ENCODE measurements around the gene UCN3. TPM values are rescaled to one million over a fixed set of nuclear protein-coding genes. Genes with fewer than 3 reads are reported as not detected.

The UCN3 gene
- total RNA-seq, 1 experiment from 2014 or later: not detected

GRCh38 chr10:5393529-5393928 lies 28.8 kb downstream of the UCN3 start:
- no peak overlapping the region for H2BK15ac ChIP-seq (ENCODE audit: low read depth, low read length)
- H3K4me2 ChIP-seq (ENCODE audit: insufficient read depth, insufficient read length, low read length): no peak overlapping the region
- WGBS (ENCODE audit: extremely low coverage, insufficient read length, low lambda C conversion rate): no CpG with 5 or more reads among the region's 14 CpGs
- no peak overlapping the region for H2BK12ac ChIP-seq (ENCODE audit: insufficient read length, low read depth, low read length)
- peaks cover 13% of the 10 kb centered on the region for H3K9me3 ChIP-seq (ENCODE audit: control insufficient read depth, low read depth, low read length)
- Mint-ChIP-seq H3K4me3 (no peak overlapping the region), H3K4me1 (peaks cover 4% of the 10 kb centered on the region in 2 experiments; a peak in 3 of 4 replicates), H3K36me3 (ENCODE audit: insufficient read depth in 1 of 3, low read depth in 3 of 3) (peaks cover 8 to 32% (median 27%) of the 10 kb centered on the region in 3 experiments), H3K27me3 (ENCODE audit: low read depth) (no peaks in the 10 kb centered on the region), H3K9me3 (peaks cover 48 to 50% of the 10 kb centered on the region in 2 experiments), H3K27ac (no peak overlapping the region)
- no peak overlapping the region for H3K4ac ChIP-seq (ENCODE audit: low read depth, low read length)
- no peak overlapping the region for H3K23ac ChIP-seq (ENCODE audit: insufficient read length, low read depth, low read length)
- H3K4me1 ChIP-seq (ENCODE audit: insufficient read depth, low read length): no peaks in the 10 kb centered on the region
- H3T11ph ChIP-seq (ENCODE audit: low read length): no peak overlapping the region
- no peak overlapping the region for H2AK5ac ChIP-seq (ENCODE audit: insufficient read length, low read length)
- TF ChIP-seq, protein P1, sequence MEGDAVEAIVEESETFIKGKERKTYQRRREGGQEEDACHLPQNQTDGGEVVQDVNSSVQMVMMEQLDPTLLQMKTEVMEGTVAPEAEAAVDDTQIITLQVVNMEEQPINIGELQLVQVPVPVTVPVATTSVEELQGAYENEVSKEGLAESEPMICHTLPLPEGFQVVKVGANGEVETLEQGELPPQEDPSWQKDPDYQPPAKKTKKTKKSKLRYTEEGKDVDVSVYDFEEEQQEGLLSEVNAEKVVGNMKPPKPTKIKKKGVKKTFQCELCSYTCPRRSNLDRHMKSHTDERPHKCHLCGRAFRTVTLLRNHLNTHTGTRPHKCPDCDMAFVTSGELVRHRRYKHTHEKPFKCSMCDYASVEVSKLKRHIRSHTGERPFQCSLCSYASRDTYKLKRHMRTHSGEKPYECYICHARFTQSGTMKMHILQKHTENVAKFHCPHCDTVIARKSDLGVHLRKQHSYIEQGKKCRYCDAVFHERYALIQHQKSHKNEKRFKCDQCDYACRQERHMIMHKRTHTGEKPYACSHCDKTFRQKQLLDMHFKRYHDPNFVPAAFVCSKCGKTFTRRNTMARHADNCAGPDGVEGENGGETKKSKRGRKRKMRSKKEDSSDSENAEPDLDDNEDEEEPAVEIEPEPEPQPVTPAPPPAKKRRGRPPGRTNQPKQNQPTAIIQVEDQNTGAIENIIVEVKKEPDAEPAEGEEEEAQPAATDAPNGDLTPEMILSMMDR (conservative IDR thresholded peaks at IDR 0.05): no peak
- no peak for DNase-seq
- no peak overlapping the region for H2AFZ ChIP-seq (ENCODE audit: low read length)
- no peak overlapping the region for H3K27ac ChIP-seq (ENCODE audit: insufficient read length, low read depth, low read length)
- H4K8ac ChIP-seq (replicated peaks; ENCODE audit: insufficient read length, low read depth, low read length): no peak overlapping the region
- no peak overlapping the region for H2BK5ac ChIP-seq (ENCODE audit: insufficient read length, low read length)
- H3K79me1 ChIP-seq (ENCODE audit: insufficient read depth, low read depth, low read length, poor library complexity, severe bottlenecking): no peaks in the 10 kb centered on the region
- H3K14ac ChIP-seq (ENCODE audit: insufficient read depth, low read length): no peak overlapping the region; the same call in 1 of the 2 replicates
- no peaks in the 10 kb centered on the region for H3K27me3 ChIP-seq (ENCODE audit: insufficient read depth, low read length)
- H4K91ac ChIP-seq (ENCODE audit: insufficient read length, low read depth, low read length): no peak overlapping the region
- H3K56ac ChIP-seq (ENCODE audit: insufficient read length, low read depth, low read length): no peak overlapping the region
- H3K79me2 ChIP-seq (ENCODE audit: insufficient read depth, low read length): no peaks in the 10 kb centered on the region
- no peak overlapping the region for H2BK20ac ChIP-seq (ENCODE audit: low read depth, low read length, poor library complexity, severe bottlenecking)
- H3K23me2 ChIP-seq (ENCODE audit: insufficient read length, low read depth, low read length, poor library complexity, severe bottlenecking): no peaks in the 10 kb centered on the region
- no peaks in the 10 kb centered on the region for H4K20me1 ChIP-seq (ENCODE audit: control insufficient read depth, insufficient read depth, insufficient read length)
- no peak overlapping the region for H2BK120ac ChIP-seq (ENCODE audit: low read depth, low read length, poor library complexity, severe bottlenecking)
- H4K5ac ChIP-seq (ENCODE audit: insufficient read length, low read depth, low read length): no peak overlapping the region
- no peak overlapping the region for H3K9ac ChIP-seq (ENCODE audit: extremely low read depth, insufficient read length, low read length)
- H3K18ac ChIP-seq (ENCODE audit: insufficient read length, low read depth, low read length): no peak overlapping the region

Data from H9 (cell line).